Heart left ventricle (tissue), 13 donors: ENCODE results near the gene COA3.
"Not testable (repeated sequence)": the region's sequence is repeated elsewhere in the genome, so short reads cannot be mapped to it uniquely, and the experiment has no call there.

ENCODE experiments used
- CTCF ChIP-seq, 12 donors: fragments of 200-600 bp; sonication (generic) in 4 of 12; IDR thresholded peaks; one replicate each; pipeline versions ENCODE4 v1.5.0 to v1.8.0; 2018 to 2022; ENCODE audit warnings: antibody characterized with exemption in 12 of 12, mild to moderate bottlenecking in 5 of 12
- POLR2A ChIP-seq, 2 donors: fragments of 450-650 bp; IDR thresholded peaks; one replicate each; pipeline ENCODE4 v1.6.1; 2017; ENCODE audit warnings: antibody characterized with exemption in 2 of 2, mild to moderate bottlenecking in 2 of 2, moderate library complexity in 2 of 2
- donor health status: ischemic (EF 13 %, LVEDD 7.1; RV severe dilation, severe dysfunction).
- donor health status: DM: no; HTN: yes; CAD: no.
- donor health status: DM: no; HTN: no; CAD: no.
- donor health status: ischemic (EF 25% LVEDD 6.9; RV normal size, moderate dysfunction).
- donor health status: ischemic (EF 25% LVEDD 5.7; RV mildly dilated, moderate dysfunction).
- donor health status: ischemic (EF 35%, LVEDD 5.7; RV mildly dilated, moderate dysfunction).
- donor health status: nonischemic (EF 11% LVEDD 7.7; RV severe dilation, severe dysfunction).
- donor health status: DM: yes; HTN: yes; CAD: no.
- donor health status: PGD.
- donor health status: ischemic (EF 29% LVEDD 5.4; RV normal size, mild dysfunction).
- donor health status: nonischemic (EF 23%, LVEDD 6.1; RV moderate dilation, normal function).

GRCh38 chr17:42769964-42770363 is 28.5 kb downstream of the COA3 start:
- TF ChIP-seq CTCF, POLR2A (IDR thresholded peaks at IDR 0.05): not testable (repeated sequence)
